Measurements from ENCODE around the gene TAB3.
"Not testable (repeated sequence)": the region's sequence is repeated elsewhere in the genome, so short reads cannot be mapped to it uniquely, and the experiment has no call there.

Gene TAB3

DNA sequence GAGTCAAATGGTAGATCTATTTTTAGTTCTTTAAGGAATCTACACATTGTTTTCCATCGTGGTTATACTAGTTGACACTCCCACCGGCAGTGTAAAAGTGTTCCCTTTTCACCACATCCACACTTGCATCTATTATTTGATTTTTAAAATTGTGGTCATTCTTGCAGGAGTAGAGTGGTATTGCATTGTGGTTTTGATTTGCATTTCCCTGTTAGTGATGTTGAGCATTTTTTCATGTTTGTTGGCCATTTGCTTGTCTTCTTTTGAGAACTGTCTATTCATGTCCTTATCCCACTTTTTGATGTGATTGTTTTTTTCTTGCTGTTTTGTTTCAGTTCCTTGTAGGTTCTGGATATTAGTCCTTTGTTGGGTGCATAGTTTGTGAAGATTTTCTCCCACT, 70.0 kb downstream of the TAB3 start:
- DNase-seq (ENCODE audit: low read depth in 2 of 2) = no peak

GRCh38 chrX:30816079-30816478, 73.0 kb downstream of the TAB3 start:
- no peak for DNase-seq (ENCODE audit: low read depth in 2 of 2)

GRCh38 chrX:30814978-30815377, 74.1 kb downstream of the TAB3 start:
- no peak for DNase-seq (ENCODE audit: low read depth in 2 of 2)

- DNase-seq (ENCODE audit: low read depth in 2 of 2) = no peak
These were observed 76.7 kb downstream of the TAB3 start for GRCh38 chrX:30812326-30812725.

- DNase-seq (ENCODE audit: low read depth in 2 of 2) = no peak
These were observed 82.8 kb downstream of the TAB3 start for GRCh38 chrX:30806187-30806728.

GRCh38 chrX:30804462-30804861, 84.6 kb downstream of the TAB3 start:
- DNase-seq (ENCODE audit: low read depth in 2 of 2) = no peak

DNA sequence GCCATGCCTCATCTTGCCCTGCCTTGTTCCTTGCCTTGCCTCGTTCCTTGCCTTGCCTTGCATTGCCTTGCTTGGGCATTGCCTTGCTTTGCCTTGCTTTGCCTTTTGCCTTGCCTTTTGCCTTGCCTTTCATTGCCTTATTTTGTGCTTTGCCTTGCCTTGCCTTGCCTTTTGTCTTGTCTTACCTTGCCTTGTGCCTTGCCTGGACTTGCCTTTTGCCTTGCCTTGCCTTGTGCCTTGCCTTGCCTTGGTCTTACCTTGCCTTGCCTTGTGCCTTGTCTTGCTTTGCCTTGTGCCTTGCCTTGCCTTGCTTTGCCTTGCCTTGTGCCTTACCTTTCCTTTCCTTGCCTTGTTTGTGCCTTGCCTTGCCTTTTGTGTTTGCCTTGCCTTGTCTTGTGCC, 88.2 kb downstream of the TAB3 start:
- no peak for DNase-seq (ENCODE audit: low read depth in 2 of 2)

DNA sequence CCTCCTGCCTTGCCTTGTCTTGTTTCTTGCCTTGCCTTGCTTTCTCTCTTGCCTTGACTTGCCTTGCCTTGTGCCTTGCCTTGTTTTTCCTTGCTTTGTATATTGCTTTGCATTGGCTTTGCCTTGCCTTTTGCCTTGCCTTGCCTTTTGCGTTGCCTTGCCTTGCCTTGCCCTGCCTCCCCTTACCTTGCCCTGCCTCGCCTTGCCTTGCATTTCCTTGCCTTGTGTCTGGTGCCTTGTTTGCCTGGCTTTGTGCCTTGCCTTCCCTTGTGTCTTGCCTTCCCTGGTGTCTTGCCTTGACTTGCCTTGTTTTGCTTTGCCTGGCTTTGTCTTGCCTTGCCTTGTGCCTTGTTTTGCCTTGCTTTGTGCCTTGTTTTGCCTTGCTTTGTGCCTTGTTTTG, 89.7 kb downstream of the TAB3 start:
- no peak for DNase-seq (ENCODE audit: low read depth in 2 of 2)

GRCh38 chrX:30798810-30799209, 90.2 kb downstream of the TAB3 start:
- DNase-seq (ENCODE audit: low read depth in 2 of 2) = no peak

GRCh38 chrX:30797301-30797700, 91.8 kb downstream of the TAB3 start:
- DNase-seq (ENCODE audit: low read depth in 2 of 2) = not testable (repeated sequence)

- no peak for DNase-seq (ENCODE audit: low read depth in 2 of 2)
These were observed 92.8 kb downstream of the TAB3 start for GRCh38 chrX:30795981-30796958.

- no peak for DNase-seq (ENCODE audit: low read depth in 2 of 2)
These were observed 94.6 kb downstream of the TAB3 start for GRCh38 chrX:30794497-30794896.

- DNase-seq (ENCODE audit: low read depth in 2 of 2) = no peak
These were observed 95.3 kb downstream of the TAB3 start for GRCh38 chrX:30793767-30794103.

DNA sequence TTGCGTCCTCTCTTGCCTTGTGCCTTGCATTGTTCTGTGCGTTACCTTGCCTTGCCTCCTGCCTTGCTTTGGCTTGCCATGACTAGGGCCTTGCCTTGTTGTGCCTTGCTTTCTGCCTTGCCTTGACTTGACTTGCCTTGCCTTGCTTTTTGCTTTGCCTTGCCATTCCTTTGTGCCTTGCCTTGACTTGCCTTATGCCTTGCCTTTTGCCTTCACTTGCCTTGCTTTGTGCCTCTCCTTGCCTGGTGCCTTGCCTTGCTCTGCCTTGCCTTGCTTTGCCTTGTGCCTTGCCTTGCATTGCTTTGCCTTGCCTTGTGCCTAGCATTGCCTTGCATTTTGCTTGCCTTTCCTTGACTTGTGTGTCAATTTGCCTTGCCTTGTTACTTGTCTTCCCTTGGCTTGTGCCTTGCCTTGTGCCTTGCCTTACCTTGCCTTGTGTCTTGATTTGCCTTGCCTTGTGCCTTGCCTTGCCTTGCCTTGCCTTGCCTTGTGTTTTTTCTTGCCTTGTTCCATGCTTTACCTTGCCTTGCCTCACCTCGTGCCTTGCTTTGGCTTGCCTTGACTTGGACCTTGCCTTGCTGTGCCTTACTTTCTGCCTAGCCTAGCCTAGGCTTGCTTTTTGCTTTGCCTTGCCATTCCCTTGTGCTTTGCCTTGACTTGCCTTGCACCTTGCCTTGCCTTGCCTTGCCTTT, 95.8 kb downstream of the TAB3 start:
- no peak for DNase-seq (ENCODE audit: low read depth in 2 of 2)

- no peak for DNase-seq (ENCODE audit: low read depth in 2 of 2)
These were observed 97.5 kb downstream of the TAB3 start for GRCh38 chrX:30791296-30792278.

DNA sequence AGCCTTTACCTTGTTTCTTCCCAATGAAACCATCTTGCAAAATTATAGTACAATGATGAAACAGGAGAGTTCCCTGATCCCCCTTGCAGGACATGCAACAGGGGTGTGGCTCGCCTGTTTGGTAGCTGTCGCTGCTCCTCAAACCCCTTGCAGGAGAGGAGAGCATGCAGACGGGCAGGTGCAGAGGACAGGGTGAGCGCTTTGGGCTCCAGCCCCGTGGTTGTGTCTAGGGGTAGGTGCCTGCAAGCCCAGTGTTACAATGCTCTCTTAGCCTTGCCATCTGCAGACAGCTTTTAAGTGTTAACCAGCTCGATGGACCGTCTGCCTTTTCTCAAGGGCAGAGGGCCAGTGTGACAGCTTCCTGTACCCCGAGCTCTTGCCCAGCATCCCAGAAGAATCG, 102.0 kb downstream of the TAB3 start:
- no peak for DNase-seq (ENCODE audit: low read depth in 2 of 2)

DNA sequence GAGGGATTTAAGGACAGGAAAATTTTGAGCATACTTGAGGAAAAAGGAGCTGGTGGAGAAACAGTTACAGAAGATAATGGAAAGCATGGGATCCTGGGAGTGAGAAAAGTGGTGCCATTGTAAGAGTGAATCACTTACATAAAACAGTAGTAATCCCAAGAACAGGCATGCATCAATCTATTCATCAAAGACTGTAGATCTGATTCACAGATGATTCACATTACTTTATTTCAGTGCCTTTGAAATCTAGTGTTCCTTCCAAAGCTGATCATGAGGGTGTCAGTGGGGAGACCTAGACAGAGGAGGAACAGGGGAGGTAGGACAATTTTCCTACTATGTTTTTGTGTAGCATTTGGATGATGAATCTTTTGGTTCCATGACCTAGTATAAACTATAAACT, 102.7 kb downstream of the TAB3 start:
- no peak for DNase-seq (ENCODE audit: low read depth in 2 of 2)

DNA sequence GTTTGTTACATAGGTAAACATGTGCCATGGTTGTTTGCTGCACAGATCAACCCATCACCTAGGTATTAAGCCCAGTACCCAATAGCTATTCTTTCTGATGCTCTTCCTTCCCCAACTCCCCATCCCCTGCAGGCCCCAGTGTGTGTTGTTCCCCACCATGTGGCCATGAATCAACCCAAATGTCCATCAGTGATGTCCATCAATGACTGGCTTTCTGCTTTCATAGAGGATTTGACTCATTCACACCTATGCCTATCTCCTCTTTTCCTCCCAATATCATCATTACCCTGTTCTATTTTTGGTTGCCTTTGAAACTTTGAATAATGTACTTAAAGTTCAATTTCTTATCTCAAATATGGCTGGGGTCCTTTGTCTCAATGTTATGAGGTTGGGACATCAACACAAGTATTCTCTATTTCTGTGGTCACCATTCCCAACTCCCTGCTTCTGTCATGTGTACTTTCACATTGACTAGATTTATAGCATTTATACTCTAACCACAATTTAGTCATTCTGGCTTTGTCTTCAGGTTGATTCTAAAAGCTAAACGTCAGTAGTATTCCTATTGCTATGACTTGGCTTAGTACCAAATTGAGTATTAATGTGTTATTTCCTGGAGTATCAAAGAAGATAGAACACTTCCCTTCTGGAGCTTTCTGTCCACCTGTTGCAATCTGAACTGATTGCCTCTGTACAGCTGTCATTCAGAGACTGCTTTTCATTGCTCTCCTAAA, 107.2 kb downstream of the TAB3 start:
- DNase-seq (ENCODE audit: low read depth in 2 of 2) = no peak

GRCh38 chrX:30779453-30780030, 109.5 kb downstream of the TAB3 start:
- DNase-seq (ENCODE audit: low read depth in 2 of 2) = no peak

DNA sequence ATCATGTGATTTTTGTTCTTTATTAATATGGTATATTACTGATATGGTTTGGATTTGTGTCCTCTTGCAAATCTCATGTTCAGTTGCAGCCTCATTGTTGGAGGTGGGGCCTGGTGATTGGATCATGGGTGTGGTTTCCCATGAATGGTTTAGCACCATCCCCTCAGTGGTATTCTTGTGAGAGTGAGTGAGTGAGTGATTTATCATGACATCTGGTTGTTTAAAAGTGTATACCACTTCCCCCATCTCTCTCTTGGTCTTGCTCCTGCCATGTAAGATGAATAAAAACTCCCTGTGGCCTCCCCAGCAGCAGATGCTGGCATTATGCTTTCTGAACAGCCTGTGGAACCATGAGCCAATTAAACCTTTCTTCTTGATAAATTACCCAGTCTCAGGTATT, 111.5 kb downstream of the TAB3 start:
- DNase-seq (ENCODE audit: low read depth in 2 of 2) = no peak

Data from stimulated activated CD8-positive, alpha-beta memory T cell treated with anti-CD3 and anti-CD28 coated beads, Interleukin-15, amount 100 ng/mL, for 4 hours (primary cell).